ENCODE results near the gene RAB3GAP2.

RAB3GAP2 gene

GRCh38 chr1:220278991-220279390, 6.7 kb upstream of the RAB3GAP2 start:
- Histone ChIP-seq H3K79me2 (ENCODE audit: insufficient read depth, low read length) (no peaks in the 10 kb centered on the region), H3K4me3 (ENCODE audit: low read length, poor library complexity, severe bottlenecking) (no peak overlapping the region), H3K4me2 (ENCODE audit: low read depth, low read length, poor library complexity, severe bottlenecking) (no peak overlapping the region), H2AFZ (ENCODE audit: low read length) (no peak overlapping the region), H3K36me3 (ENCODE audit: insufficient read depth, low read length) (no peaks in the 10 kb centered on the region), H4K20me1 (ENCODE audit: insufficient read depth, low read length, poor library complexity, severe bottlenecking) (no peaks in the 10 kb centered on the region), H3K9me2 (replicated peaks; ENCODE audit: low read depth, low read length) (no peaks in the 10 kb centered on the region), H3K4me1 (ENCODE audit: insufficient read depth, low read length, poor library complexity, severe bottlenecking) (no peaks in the 10 kb centered on the region), H3K9me3 (ENCODE audit: insufficient read depth, low read depth, low read length) (no peaks in the 10 kb centered on the region), H3F3A (ENCODE audit: low read depth) (no peaks in the 10 kb centered on the region), H3K27me3 (ENCODE audit: insufficient read depth, low read length, poor library complexity, severe bottlenecking) (peaks cover 16% of the 10 kb centered on the region), H3K9ac (ENCODE audit: low read depth, low read length, poor library complexity, severe bottlenecking) (no peak overlapping the region)
- no peak for TF ChIP-seq EZH2phosphoT487 (IDR thresholded peaks at IDR 0.05; ENCODE audit: borderline replicate concordance)
- no peak for TF ChIP-seq CTCF (conservative IDR thresholded peaks at IDR 0.05; ENCODE audit: low read length)

- Histone ChIP-seq H3K9me3 (ENCODE audit: insufficient read depth, low read depth, low read length) (no peaks in the 10 kb centered on the region), H3K36me3 (ENCODE audit: insufficient read depth, low read length) (no peaks in the 10 kb centered on the region), H3K79me2 (ENCODE audit: insufficient read depth, low read length) (peaks cover 17% of the 10 kb centered on the region), H4K20me1 (ENCODE audit: insufficient read depth, low read length, poor library complexity, severe bottlenecking) (peaks cover 15% of the 10 kb centered on the region), H3K4me1 (ENCODE audit: insufficient read depth, low read length, poor library complexity, severe bottlenecking) (peaks cover 19% of the 10 kb centered on the region), H3K27me3 (ENCODE audit: insufficient read depth, low read length, poor library complexity, severe bottlenecking) (peaks cover 16% of the 10 kb centered on the region), H3F3A (ENCODE audit: low read depth) (no peaks in the 10 kb centered on the region), H3K4me2 (ENCODE audit: low read depth, low read length, poor library complexity, severe bottlenecking) (no peak overlapping the region), H3K9me2 (replicated peaks; ENCODE audit: low read depth, low read length) (no peaks in the 10 kb centered on the region), H2AFZ (ENCODE audit: low read length) (no peak overlapping the region), H3K4me3 (ENCODE audit: low read length, poor library complexity, severe bottlenecking) (no peak overlapping the region), H3K9ac (ENCODE audit: low read depth, low read length, poor library complexity, severe bottlenecking) (no peak overlapping the region)
- TF ChIP-seq EZH2phosphoT487 (IDR thresholded peaks at IDR 0.05; ENCODE audit: borderline replicate concordance) = no peak
- no peak for TF ChIP-seq CTCF (conservative IDR thresholded peaks at IDR 0.05; ENCODE audit: low read length)
Observed at GRCh38 chr1:220275430-220275829, 3.2 kb upstream of the RAB3GAP2 start.

GRCh38 chr1:220274251-220274855, 2.1 kb upstream of the RAB3GAP2 start:
- TF ChIP-seq EZH2phosphoT487 (IDR thresholded peaks at IDR 0.05; ENCODE audit: borderline replicate concordance) (no peak), CTCF (conservative IDR thresholded peaks at IDR 0.05; ENCODE audit: low read length) (no peak)
- no peaks in the 10 kb centered on the region for H3F3A ChIP-seq (ENCODE audit: low read depth)
- H3K9me2 ChIP-seq (replicated peaks; ENCODE audit: low read depth, low read length) = no peaks in the 10 kb centered on the region
- peak overlapping the region; percentile 59; the same call in 1 of the 2 replicates for H2AFZ ChIP-seq (ENCODE audit: low read length)
- H3K4me3 ChIP-seq (ENCODE audit: low read length, poor library complexity, severe bottlenecking) = no peak overlapping the region
- H4K20me1 ChIP-seq (ENCODE audit: insufficient read depth, low read length, poor library complexity, severe bottlenecking) = peaks cover 18% of the 10 kb centered on the region
- H3K27me3 ChIP-seq (ENCODE audit: insufficient read depth, low read length, poor library complexity, severe bottlenecking) = peaks cover 16% of the 10 kb centered on the region
- H3K79me2 ChIP-seq (ENCODE audit: insufficient read depth, low read length) = peaks cover 28% of the 10 kb centered on the region
- H3K36me3 ChIP-seq (ENCODE audit: insufficient read depth, low read length) = no peaks in the 10 kb centered on the region
- H3K9ac ChIP-seq (ENCODE audit: low read depth, low read length, poor library complexity, severe bottlenecking) = no peak overlapping the region
- H3K9me3 ChIP-seq (ENCODE audit: insufficient read depth, low read depth, low read length) = no peaks in the 10 kb centered on the region
- peaks cover 29% of the 10 kb centered on the region for H3K4me1 ChIP-seq (ENCODE audit: insufficient read depth, low read length, poor library complexity, severe bottlenecking)
- no peak overlapping the region for H3K4me2 ChIP-seq (ENCODE audit: low read depth, low read length, poor library complexity, severe bottlenecking)
